Osteoblast (primary cell): ENCODE results near the gene FGFBP1. TPM values are rescaled to one million over a fixed set of nuclear protein-coding genes. Genes with fewer than 3 reads are reported as not detected.

Experiments used
- DNase-seq: peaks from one replicate; pipeline ENCODE4 v3.0.0; 2011; ENCODE audit warnings: low spot score, mixed read lengths; ENCODE audit not compliant: insufficient read length; ENCODE audit errors: missing footprints
- H2AFZ ChIP-seq: 2 replicates; pipeline ENCODE4 v1.6.0; 2011; ENCODE audit warnings: mild to moderate bottlenecking, low read length
- H3K27ac ChIP-seq: 2 replicates; pipeline ENCODE4 v1.5.1; 2011; ENCODE audit warnings: mild to moderate bottlenecking, low read depth, low read length, moderate library complexity
- H3K27me3 ChIP-seq: 2 replicates; pipeline ENCODE4 v1.6.0; 2012; ENCODE audit warnings: mild to moderate bottlenecking, control low read depth, inconsistent platforms, low read length, moderate library complexity; ENCODE audit not compliant: insufficient read depth
- H3K36me3 ChIP-seq: 2 replicates; pipeline ENCODE4 v1.5.1; 2011; ENCODE audit warnings: mild to moderate bottlenecking, low read length, control low read depth, moderate library complexity; ENCODE audit not compliant: insufficient read depth
- H3K4me1 ChIP-seq: 2 replicates; pipeline ENCODE4 v1.5.1; 2011; ENCODE audit warnings: mild to moderate bottlenecking, low read length, control low read depth, moderate library complexity; ENCODE audit not compliant: insufficient read depth
- H3K4me2 ChIP-seq: 2 replicates; pipeline ENCODE4 v1.6.0; 2011; ENCODE audit warnings: mild to moderate bottlenecking, low read length; ENCODE audit not compliant: insufficient read depth
- H3K4me3 ChIP-seq: fragments of 200-600 bp; sonication (generic); 3 replicates; pipeline ENCODE4 v1.5.1; 2012; ENCODE audit warnings: mild to moderate bottlenecking, low read length, inconsistent platforms; ENCODE audit not compliant: insufficient read depth
- H3K79me2 ChIP-seq: 2 replicates; pipeline ENCODE4 v1.6.0; 2012; ENCODE audit warnings: mild to moderate bottlenecking, low read length, control low read depth, inconsistent platforms; ENCODE audit not compliant: insufficient read depth
- H3K9me3 ChIP-seq: 2 replicates; pipeline ENCODE4 v1.5.1; 2011; ENCODE audit warnings: low read depth, low read length, control low read depth
- H4K20me1 ChIP-seq: 2 replicates; pipeline ENCODE4 v1.6.0; 2012; ENCODE audit warnings: mild to moderate bottlenecking, low read length, control low read depth; ENCODE audit not compliant: insufficient read depth
- total RNA-seq: library from RNA; depleted of rRNA; stranded (reverse); fragments of >200 nt; gene quantifications from 2 replicates; pipeline ENCODE4 v1.2.3, GENCODE V29; 2012
- TF ChIP-seq, protein P1 (sequence below): IDR thresholded peaks from 2 replicates; pipeline ENCODE4 v1.5.1; 2011; ENCODE audit warnings: mild to moderate bottlenecking, low read depth, low read length, moderate library complexity; ENCODE audit errors: extremely low read depth

The FGFBP1 gene
- total RNA-seq, 1 donor = not detected

DNA sequence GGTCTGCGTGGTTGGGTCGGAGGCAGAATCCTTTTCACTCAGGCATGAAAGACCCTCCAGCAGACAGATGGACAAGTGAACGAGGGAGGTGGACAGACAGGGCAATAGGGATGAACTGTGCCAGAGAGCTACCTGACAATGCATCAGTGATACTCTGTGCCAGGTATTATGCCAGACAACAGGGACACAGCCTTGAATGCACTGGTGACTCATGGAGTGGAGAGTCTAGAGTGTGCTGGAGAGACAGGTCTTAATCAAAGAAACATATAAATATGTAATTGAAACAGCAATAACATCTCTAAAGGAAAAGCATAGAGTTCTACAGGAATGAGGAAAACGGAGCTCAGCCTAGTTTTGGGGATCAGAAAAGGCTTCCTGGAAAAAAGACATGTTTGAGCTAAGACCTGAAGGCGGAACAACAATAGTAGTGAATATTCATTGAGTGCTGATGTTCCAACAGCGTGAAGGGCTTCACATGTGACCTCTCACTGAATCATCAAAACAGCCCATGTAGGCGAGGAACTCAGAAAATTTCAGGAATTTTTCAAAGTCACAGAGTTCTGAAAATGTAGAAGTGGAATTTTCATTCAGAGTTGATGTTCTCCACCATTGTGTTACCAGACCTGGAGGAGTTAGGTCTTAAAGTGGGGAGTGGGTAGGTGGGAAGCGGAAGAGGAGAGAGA lies 44.4 kb upstream of the FGFBP1 start:
- Histone ChIP-seq H3K36me3 (no peaks in the 10 kb centered on the region), H4K20me1 (no peaks in the 10 kb centered on the region), H2AFZ (no peak overlapping the region), H3K27me3 (peaks cover 26% of the 10 kb centered on the region), H3K27ac (no peak overlapping the region), H3K79me2 (no peaks in the 10 kb centered on the region), H3K9me3 (no peaks in the 10 kb centered on the region), H3K4me2 (no peak overlapping the region), H3K4me1 (peaks cover 4% of the 10 kb centered on the region), H3K4me3 (no peak overlapping the region)
- DNase-seq = no peak
- TF ChIP-seq, protein P1, sequence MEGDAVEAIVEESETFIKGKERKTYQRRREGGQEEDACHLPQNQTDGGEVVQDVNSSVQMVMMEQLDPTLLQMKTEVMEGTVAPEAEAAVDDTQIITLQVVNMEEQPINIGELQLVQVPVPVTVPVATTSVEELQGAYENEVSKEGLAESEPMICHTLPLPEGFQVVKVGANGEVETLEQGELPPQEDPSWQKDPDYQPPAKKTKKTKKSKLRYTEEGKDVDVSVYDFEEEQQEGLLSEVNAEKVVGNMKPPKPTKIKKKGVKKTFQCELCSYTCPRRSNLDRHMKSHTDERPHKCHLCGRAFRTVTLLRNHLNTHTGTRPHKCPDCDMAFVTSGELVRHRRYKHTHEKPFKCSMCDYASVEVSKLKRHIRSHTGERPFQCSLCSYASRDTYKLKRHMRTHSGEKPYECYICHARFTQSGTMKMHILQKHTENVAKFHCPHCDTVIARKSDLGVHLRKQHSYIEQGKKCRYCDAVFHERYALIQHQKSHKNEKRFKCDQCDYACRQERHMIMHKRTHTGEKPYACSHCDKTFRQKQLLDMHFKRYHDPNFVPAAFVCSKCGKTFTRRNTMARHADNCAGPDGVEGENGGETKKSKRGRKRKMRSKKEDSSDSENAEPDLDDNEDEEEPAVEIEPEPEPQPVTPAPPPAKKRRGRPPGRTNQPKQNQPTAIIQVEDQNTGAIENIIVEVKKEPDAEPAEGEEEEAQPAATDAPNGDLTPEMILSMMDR = no peak

DNA sequence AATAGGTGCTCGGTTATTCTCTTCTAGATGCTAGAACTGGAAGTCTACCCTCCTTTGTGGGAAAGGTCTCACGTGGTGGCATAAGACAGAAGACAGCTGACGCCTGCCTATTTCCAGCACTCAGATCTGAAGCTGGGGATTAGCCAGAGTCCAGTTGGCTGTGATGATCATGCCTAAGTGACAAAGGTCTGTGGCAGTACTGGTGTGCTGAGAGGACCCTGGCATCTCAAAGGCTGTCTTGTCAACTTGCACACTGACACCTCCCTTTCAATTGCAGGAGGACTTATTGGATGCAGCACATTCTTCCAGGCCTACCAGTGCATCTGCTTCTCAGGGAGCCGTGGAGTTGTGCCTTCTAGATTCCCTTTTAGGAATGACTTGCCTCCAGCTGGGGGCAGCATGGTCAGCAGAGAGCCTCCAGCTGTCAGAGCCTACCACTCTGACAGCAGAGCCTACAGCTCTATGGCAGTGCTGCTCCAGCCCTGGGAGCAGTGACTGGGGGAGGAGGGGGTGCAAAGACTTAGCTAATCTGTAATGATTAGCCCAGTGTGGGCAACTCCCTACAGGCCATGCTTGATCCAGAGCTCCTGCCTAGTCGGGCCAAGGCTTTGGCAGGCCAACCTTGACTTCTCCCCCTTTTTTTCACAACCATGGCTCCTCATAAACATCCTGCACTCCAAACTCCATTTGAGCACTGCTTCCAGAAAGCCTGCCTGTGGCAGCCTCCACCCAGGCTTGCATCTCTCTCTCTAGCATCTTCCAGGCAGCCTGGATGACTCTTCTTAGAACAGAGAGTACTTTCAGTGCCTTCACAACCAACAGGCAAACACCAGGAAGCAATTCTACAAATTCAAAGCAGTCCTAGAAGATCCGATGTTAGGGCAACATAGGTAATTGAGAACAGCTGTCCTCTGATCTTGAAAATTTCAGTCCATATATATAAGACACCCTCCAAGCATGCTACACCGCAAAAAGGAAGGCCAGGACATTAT lies 38.2 kb upstream of the FGFBP1 start:
- Histone ChIP-seq H3K36me3 (no peaks in the 10 kb centered on the region), H3K9me3 (no peaks in the 10 kb centered on the region), H3K4me3 (no peak overlapping the region), H3K79me2 (no peaks in the 10 kb centered on the region), H4K20me1 (no peaks in the 10 kb centered on the region), H3K4me2 (no peak overlapping the region), H3K4me1 (no peaks in the 10 kb centered on the region), H3K27me3 (peaks cover 38% of the 10 kb centered on the region), H2AFZ (no peak overlapping the region), H3K27ac (no peak overlapping the region)
- DNase-seq = no peak
- TF ChIP-seq, protein P1 = no peak

DNA sequence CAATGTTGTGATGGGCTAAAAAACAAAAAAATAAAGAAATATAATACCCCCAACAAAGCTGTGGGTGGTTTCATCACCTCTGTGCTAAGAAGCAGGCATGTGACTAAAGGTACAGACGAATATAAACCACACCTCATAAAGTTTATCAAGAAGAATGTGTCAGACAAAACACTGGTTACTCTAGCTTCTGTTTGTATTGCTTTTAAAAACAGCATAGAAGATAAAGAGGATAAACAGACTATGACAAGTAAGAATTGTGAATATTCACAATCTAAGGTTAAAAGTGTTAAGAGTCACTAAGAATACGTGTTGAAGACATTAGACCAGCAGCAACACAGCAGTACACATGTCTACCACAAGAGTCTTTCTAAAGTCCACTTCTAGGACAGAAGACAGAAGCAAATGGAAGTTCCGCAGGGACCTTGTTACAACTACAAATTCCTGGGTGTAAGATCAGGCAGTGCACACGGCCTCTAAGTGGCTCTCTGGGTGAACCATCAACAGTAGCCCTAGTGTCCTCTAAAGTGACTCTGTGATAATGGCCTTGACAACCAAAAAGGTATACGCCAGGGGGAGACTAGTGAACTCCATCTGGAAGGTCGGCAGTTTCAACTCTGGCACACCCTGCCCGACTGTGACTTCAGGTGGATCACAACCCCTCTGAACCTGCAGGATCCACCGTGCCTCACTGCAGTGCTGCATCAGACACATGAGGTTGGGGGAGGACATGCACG lies 32.7 kb upstream of the FGFBP1 start:
- H3K27me3 ChIP-seq = peaks cover 37% of the 10 kb centered on the region

More for the DNA sequence above, 32.7 kb upstream of the FGFBP1 start:
- H3K4me2 ChIP-seq = no peak overlapping the region
- no peak overlapping the region for H2AFZ ChIP-seq
- no peaks in the 10 kb centered on the region for H3K36me3 ChIP-seq
- H3K4me3 ChIP-seq = no peak overlapping the region
- TF ChIP-seq, protein P1 = no peak
- no peak overlapping the region for H3K27ac ChIP-seq
- no peaks in the 10 kb centered on the region for H4K20me1 ChIP-seq
- no peak for DNase-seq
- no peaks in the 10 kb centered on the region for H3K9me3 ChIP-seq
- H3K79me2 ChIP-seq = no peaks in the 10 kb centered on the region
- no peaks in the 10 kb centered on the region for H3K4me1 ChIP-seq
